GM19193 (cell line): ENCODE results near the gene NR6A1.

Source experiments
- POLR2A ChIP-seq: IDR thresholded peaks from 4 replicates; pipeline ENCODE4 v1.6.1; 2011; ENCODE audit not compliant: insufficient read depth, insufficient read length; ENCODE audit errors: extremely low read depth

Gene NR6A1

GRCh38 chr9:124478354-124478753 is 292.8 kb downstream of the NR6A1 start:
- TF ChIP-seq POLR2A, result no peak

GRCh38 chr9:124477648-124478285 is 293.3 kb downstream of the NR6A1 start:
- no peak for TF ChIP-seq POLR2A

DNA sequence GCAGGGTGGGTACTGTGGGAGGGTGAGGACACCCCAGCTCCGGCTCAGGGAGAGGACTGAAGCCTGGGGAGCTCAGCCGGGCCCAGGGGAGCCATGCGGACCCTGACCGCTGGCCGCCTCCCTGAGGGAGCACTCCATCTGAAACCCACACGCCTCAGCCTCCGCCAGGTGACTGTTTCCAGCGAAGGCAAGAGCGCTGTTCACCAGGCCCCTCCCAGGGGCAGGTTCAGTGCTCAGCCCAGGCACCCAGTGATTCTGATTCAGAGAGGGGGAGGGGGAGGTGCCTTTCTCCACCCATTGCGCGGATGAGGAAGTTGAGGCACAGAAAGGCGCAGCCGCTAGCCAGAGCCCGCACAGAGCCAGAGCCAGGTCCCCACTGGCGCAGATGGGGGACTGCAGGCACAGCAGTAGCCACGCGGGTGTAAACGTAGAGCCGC is 293.9 kb downstream of the NR6A1 start:
- no peak for TF ChIP-seq POLR2A

DNA sequence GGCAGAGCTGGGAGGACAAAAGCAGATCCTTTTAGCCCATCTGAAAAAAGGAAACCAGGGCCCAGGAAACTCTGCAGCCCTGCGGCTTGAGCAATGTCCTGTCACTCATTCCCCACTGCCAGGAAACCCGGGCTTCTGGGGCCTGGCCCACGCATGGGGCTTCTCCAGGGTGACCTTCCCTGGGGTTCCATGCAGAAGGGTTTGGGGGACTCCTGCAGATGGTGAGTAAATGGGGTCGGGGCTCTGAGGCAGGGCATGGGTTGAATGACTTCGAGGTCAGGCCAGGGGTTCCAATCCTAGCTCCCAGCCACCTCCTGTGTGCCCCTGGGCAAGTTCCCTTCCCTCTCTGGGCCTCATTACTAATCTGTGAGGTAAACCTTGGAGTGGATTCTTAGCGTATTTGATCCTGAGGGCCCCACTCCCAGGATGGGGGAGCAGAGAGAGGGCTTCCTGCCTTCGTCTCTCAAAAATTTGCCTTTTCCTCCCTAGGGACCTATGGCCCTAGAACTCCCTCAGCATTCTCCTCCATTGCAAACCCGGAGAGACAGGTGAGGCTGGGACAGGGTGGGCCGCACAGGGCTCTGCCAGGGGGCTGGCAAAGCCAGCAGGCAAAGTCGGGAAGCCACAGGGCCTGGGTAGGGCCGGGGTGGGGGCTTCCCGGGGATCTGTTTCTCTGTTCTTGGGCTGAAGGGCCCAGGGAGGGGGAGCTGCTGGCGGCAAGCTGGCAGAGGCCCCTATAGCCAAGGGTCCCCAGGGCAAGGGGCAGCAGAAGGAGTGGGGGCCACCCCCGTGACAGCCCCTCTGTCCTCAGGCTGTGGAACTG is 295.0 kb downstream of the NR6A1 start:
- no peak for TF ChIP-seq POLR2A

GRCh38 chr9:124475158-124475867 is 295.8 kb downstream of the NR6A1 start:
- no peak for TF ChIP-seq POLR2A

- TF ChIP-seq POLR2A, result no peak
Observed at GRCh38 chr9:124474151-124474550, 297.0 kb downstream of the NR6A1 start.

DNA sequence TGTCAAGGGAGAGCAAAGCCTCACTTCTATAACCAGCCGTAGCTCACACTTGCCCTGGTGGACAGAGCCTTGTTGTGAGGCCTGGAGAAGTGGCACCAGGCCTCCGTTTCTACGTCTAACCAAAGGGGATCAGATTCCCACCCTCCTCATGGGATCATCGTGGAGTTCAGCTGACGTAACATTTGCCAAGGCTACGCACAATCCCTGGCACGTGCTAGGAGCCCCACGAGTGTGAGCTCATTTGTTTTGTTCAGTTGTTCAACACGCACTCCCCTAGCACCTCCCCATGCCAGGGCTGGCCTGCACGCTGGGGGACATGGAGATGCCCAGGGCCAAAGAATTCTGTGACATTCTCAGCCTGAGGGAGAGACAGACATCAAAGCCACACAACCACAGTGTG is 297.8 kb downstream of the NR6A1 start:
- TF ChIP-seq POLR2A, result no peak

GRCh38 chr9:124472770-124473169 is 298.3 kb downstream of the NR6A1 start:
- TF ChIP-seq POLR2A, result no peak

DNA sequence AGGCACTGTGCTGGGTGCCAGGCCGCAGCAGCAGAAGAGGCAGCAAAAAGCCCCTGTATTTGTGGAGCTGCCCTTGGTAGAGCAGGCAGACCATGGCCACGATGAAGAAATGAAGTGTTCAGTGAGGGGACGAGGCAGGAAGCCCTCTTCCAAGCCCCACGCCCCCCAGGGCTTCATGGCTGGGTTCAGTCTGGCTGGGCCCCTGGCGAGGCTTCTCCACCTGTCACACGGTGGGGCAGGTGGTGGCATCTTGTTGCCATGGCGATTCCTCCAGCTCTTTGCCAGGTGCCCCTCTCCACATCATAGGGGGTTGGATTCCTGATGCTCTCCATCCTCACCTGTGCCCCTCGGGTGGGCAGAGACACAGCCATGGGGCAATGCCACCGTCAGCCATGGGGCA is 299.4 kb downstream of the NR6A1 start:
- no peak for TF ChIP-seq POLR2A

DNA sequence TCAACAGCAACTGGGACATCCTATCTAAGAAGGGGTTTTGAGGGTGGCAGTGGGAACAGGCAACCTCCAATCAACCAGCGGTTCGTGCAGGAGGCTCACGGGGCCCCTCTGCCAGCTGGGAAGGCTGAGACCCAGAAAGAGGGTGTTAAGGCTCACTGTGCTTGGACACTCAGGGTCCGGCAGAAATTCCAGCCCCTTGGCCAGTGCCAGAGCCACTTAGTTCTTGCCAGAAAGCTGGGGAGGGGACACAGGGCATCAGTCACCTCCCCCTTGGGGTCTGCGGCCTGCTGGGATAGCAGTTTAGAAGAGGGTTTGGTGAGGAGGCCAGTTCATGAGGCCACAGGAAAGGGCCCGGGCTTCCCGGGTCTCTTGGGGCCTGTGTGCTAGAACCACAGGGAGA is 300.4 kb downstream of the NR6A1 start:
- TF ChIP-seq POLR2A, result no peak

DNA sequence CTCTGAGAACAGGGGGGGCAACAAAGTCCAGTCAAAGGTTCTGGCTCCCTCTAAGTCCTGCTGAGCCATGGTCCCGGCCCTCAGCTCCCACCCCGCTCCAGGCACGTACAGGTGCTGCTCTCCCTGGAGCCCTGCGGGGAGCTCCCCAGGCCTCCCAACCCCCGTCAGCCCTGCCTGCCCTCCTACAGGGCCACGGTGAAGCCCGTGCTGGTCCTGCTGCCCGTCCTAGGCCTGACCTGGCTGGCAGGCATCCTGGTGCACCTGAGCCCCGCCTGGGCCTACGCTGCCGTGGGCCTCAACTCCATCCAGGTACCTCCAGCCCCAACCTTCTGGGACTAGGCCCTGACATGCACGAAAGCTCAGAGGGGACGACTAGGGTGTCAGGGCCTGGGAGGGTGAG is 300.8 kb downstream of the NR6A1 start:
- no peak for TF ChIP-seq POLR2A

DNA sequence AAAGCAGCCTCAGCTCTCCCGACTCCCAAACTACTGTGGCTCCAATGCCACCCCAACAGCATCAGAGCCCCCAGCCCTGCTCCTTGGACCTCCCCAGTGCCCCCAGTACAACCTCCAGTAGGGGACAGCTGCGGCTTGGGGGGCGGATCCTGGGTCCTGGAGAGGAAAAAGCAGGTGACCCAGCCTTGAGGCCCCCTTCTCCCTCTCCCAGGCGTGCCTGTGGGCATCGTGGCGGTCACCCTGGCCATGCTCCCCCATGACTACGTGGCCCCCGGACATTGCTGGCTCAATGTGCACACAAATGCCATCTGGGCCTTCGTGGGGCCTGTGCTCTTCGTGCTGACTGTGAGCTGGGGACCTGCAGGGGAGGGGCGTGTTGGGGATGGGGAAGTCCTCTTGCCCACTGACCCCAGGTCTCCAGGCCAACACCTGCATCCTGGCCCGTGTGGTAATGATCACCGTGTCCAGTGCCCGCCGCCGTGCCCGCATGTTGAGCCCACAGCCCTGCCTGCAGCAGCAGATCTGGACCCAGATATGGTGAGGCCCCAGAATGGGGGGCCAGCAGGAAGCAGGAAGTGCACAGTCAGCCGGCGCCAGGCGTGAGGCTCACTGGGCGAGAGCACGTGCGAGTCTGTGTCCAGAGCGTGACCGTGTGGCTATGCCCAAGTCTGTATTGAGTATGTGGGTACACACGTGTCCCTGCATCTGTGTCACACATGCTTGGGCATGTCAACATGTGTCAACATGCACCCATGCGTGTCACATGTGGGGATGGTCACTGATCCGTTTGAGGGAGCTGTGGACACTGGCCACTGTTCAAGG is 301.9 kb downstream of the NR6A1 start:
- TF ChIP-seq POLR2A, result no peak

DNA sequence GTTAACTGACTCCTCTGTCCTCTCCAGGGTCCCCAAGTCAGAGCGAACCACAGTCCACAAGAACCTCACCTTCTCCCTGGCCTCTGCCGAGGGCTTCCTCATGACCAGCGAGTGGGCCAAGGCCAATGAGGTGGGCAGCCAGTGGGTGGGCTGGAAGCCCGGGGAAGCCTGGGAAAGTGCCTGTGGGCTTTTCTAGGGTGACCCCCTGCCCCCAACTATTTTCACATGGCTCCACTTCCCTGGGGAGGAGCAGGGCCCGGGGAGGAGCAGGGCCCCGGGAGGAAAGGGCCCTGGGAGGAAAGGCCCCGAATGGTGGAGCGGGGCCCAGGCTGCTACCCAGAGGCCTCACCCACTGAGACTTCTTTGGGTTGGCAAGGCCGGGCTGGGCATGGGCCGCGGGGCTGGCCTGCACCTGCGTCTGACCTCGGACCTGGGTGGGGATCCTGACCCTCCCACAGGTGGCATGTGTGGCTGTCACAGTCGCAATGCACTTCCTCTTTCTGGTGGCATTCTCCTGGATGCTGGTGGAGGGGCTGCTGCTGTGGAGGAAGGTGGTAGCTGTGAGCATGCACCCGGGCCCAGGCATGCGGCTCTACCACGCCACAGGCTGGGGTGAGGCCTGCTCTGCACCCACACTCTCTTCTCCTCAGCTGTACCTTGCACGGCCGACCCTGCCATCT is 302.9 kb downstream of the NR6A1 start:
- TF ChIP-seq POLR2A, result no peak

GRCh38 chr9:124467410-124468060 is 303.6 kb downstream of the NR6A1 start:
- no peak for TF ChIP-seq POLR2A
